ENCODE data around the gene TANC1.

DNA sequence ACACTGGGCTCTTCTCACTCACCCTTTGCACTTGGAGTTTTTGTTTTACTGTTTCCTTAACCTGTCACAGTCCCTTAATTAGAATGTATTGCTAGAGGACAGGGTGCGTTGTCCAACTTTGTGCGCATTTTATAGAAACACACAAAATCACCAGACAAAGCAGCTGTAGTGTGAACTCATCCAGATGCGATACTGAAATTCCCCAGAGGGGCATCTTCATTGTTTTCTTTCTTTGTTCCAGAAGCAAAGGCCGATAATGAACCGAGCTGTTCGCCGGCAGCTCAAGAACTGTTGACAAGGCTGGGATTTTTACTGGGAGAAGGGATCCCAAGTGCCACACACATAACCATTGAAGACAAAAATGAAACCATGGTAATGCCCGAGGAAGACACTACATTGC lies 180.5 kb downstream of the TANC1 start:
- TF ChIP-seq, protein P1, sequence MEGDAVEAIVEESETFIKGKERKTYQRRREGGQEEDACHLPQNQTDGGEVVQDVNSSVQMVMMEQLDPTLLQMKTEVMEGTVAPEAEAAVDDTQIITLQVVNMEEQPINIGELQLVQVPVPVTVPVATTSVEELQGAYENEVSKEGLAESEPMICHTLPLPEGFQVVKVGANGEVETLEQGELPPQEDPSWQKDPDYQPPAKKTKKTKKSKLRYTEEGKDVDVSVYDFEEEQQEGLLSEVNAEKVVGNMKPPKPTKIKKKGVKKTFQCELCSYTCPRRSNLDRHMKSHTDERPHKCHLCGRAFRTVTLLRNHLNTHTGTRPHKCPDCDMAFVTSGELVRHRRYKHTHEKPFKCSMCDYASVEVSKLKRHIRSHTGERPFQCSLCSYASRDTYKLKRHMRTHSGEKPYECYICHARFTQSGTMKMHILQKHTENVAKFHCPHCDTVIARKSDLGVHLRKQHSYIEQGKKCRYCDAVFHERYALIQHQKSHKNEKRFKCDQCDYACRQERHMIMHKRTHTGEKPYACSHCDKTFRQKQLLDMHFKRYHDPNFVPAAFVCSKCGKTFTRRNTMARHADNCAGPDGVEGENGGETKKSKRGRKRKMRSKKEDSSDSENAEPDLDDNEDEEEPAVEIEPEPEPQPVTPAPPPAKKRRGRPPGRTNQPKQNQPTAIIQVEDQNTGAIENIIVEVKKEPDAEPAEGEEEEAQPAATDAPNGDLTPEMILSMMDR (conservative IDR thresholded peaks at IDR 0.05; ENCODE audit: low read length), result no peak
- no peak for TF ChIP-seq EZH2phosphoT487 (IDR thresholded peaks at IDR 0.05; ENCODE audit: borderline replicate concordance)
